CD4-positive, alpha-beta T cell (primary cell): ENCODE data around the gene CDK18. TPM values are rescaled to one million over a fixed set of nuclear protein-coding genes. Genes with fewer than 3 reads are reported as not detected.

ENCODE experiments used
- ATAC-seq: fragments of 200-7000 bp; cut with Tn5 transposase; one replicate; pipeline ENCODE4 v1.10.0; 2022; ENCODE audit warnings: mild to moderate bottlenecking; ENCODE audit not compliant: poor library complexity
- CTCF ChIA-PET: fragments of 350-600 bp; sonication (Branson Sonifier 250); formaldehyde crosslinking; loops from one replicate; lab custom pipeline; 2021; ENCODE audit warnings: antibody characterized with exemption, inconsistent platforms; lab: Charles Lee
- POLR2A ChIA-PET: fragments of 350-600 bp; sonication (Branson Sonifier 250); formaldehyde crosslinking; loops from one replicate; lab custom pipeline; 2021; ENCODE audit warnings: antibody characterized with exemption, inconsistent platforms; lab: Charles Lee
- DNase-seq, 14 experiments: peaks; one replicate each; pipeline ENCODE4 v3.0.0-alpha.2; 2013 to 2020; ENCODE audit warnings: mixed read lengths in 2 of 14
- H3K27ac ChIP-seq, 2 donors: one replicate each; pipeline versions ENCODE4 v1.5.1 to v1.7.0; 2013; ENCODE audit warnings: low read length in 2 of 2, low read depth in 1 of 2, mild to moderate bottlenecking in 1 of 2
- H3K27me3 ChIP-seq, 2 experiments: 1 replicate in 1 of 2; 2 replicates in 1 of 2; pipeline versions ENCODE4 v1.6.1 to v1.7.0; 2013; ENCODE audit warnings: low read length in 2 of 2, control low read depth in 1 of 2, mild to moderate bottlenecking in 1 of 2, moderate library complexity in 1 of 2; ENCODE audit not compliant: insufficient read depth in 2 of 2, control insufficient read depth in 1 of 2
- H3K36me3 ChIP-seq: one replicate; pipeline ENCODE4 v1.6.1; 2013; ENCODE audit warnings: low read length, control low read depth; ENCODE audit not compliant: insufficient read depth
- H3K4me1 ChIP-seq: one replicate; pipeline ENCODE4 v1.6.1; 2013; ENCODE audit warnings: low read length, control low read depth; ENCODE audit not compliant: insufficient read depth
- H3K4me3 ChIP-seq: one replicate; pipeline ENCODE4 v1.5.1; 2013; ENCODE audit warnings: mild to moderate bottlenecking, low read length, moderate library complexity
- H3K9me3 ChIP-seq, 2 experiments: 1 replicate in 1 of 2; 2 replicates in 1 of 2; pipeline versions ENCODE4 v1.6.1 to v1.7.0; 2013; ENCODE audit warnings: low read length in 2 of 2, mild to moderate bottlenecking in 2 of 2, control low read depth in 1 of 2, moderate library complexity in 1 of 2; ENCODE audit not compliant: control insufficient read depth in 1 of 2, insufficient read depth in 1 of 2
- H3K27ac Mint-ChIP-seq: one replicate; pipeline ENCODE4 v1.8.0; 2020; ENCODE audit warnings: mixed read lengths
- H3K27me3 Mint-ChIP-seq: one replicate; pipeline ENCODE4 v1.8.0; 2021; ENCODE audit warnings: mixed read lengths
- H3K36me3 Mint-ChIP-seq: one replicate; pipeline ENCODE4 v1.8.0; 2021; ENCODE audit warnings: low read depth, mixed read lengths
- H3K4me1 Mint-ChIP-seq: one replicate; pipeline ENCODE4 v1.8.0; 2021; ENCODE audit warnings: low read depth, mixed read lengths
- H3K4me3 Mint-ChIP-seq: one replicate; pipeline ENCODE4 v1.8.0; 2020; ENCODE audit warnings: mild to moderate bottlenecking, mixed read lengths
- H3K9me3 Mint-ChIP-seq: one replicate; pipeline ENCODE4 v1.8.0; 2020; ENCODE audit warnings: mixed read lengths
- intact Hi-C, 2 experiments: fragments of 100-400 bp; cut with DNase I in 1 of 2; cut with micrococcal nuclease in 1 of 2; formaldehyde crosslinking; loops; one replicate each; pipeline versions ENCODE4 v1.15.1 to v1.9.0; 2023 to 2025; cut with DNase I, micrococcal nuclease
- total RNA-seq, 174 experiments: library from RNA in 2 of 174; stranded (reverse) in 2 of 174; gene quantifications; one replicate each; pipeline ENCODE4 v1.2.3 and lab custom pipeline; 2021 to 2026
- TF ChIP-seq, protein P1 (sequence below): fragments of 200-600 bp; IDR thresholded peaks from one replicate; pipeline ENCODE4 v1.8.0; 2022; ENCODE audit warnings: antibody characterized with exemption, mild to moderate bottlenecking

CDK18 gene
- total RNA-seq, 2 experiments from 2014 or later, result 1.6 to 2.7 TPM

DNA sequence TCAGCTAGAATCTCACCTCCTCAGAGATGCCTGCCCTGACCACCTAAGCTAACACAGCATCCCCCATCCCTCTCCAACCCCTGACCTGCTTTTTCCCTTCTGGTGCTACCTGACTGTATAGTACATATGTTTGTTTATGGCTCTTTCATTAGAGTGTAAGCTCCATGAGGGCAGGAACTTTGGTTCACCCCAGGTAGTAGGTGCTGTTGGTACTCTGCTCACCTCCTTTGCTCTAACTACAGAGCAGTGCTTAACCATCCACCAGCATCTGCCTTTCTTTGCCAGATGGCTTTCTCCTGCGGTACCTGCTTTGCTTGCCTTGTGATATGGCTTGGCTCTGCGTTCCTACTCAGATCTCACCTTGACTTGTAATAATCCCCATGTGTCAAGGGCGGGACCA, 29.9 kb upstream of the CDK18 start:
- ChIA-PET CTCF (no interaction called here), POLR2A (no interaction called here)
- peaks cover 9 to 26% of the 10 kb centered on the region in 2 experiments for H3K27me3 ChIP-seq
- Mint-ChIP-seq H3K27ac (no peak overlapping the region), H3K27me3 (peaks cover 56% of the 10 kb centered on the region), H3K9me3 (peaks cover 10% of the 10 kb centered on the region), H3K4me1 (peaks cover under 1% of the 10 kb centered on the region), H3K36me3 (no peaks in the 10 kb centered on the region), H3K4me3 (no peak overlapping the region)
- H3K36me3 ChIP-seq, result no peaks in the 10 kb centered on the region
- H3K27ac ChIP-seq, result no peak overlapping the region
- H3K4me1 ChIP-seq, result peaks cover 6% of the 10 kb centered on the region
- no peak for ATAC-seq
- H3K9me3 ChIP-seq, result peaks cover 5 to 18% of the 10 kb centered on the region in 2 experiments
- H3K4me3 ChIP-seq, result no peak overlapping the region
- TF ChIP-seq, protein P1, sequence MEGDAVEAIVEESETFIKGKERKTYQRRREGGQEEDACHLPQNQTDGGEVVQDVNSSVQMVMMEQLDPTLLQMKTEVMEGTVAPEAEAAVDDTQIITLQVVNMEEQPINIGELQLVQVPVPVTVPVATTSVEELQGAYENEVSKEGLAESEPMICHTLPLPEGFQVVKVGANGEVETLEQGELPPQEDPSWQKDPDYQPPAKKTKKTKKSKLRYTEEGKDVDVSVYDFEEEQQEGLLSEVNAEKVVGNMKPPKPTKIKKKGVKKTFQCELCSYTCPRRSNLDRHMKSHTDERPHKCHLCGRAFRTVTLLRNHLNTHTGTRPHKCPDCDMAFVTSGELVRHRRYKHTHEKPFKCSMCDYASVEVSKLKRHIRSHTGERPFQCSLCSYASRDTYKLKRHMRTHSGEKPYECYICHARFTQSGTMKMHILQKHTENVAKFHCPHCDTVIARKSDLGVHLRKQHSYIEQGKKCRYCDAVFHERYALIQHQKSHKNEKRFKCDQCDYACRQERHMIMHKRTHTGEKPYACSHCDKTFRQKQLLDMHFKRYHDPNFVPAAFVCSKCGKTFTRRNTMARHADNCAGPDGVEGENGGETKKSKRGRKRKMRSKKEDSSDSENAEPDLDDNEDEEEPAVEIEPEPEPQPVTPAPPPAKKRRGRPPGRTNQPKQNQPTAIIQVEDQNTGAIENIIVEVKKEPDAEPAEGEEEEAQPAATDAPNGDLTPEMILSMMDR, result no peak
- intact Hi-C loops, result no loop called here
- no peak for DNase-seq

DNA sequence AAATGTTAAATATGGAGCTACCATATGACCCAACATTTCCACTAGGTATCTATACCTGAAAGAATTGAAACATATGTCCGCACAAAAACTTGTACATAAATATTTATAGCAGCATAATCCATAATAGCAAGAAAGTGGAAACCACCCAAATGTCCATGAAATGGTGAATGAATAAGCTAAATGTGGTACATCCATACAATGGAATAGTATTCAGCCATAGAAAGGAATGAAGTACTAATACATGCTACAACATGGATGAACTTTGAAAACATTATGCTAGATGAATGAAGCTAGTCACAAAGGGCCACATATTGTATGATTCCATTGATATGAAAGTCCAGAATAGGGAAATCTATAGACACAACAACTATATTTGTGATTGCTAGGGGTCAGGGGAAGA, 28.6 kb upstream of the CDK18 start:
- H3K36me3 Mint-ChIP-seq, result no peaks in the 10 kb centered on the region
- TF ChIP-seq, protein P1, result no peak

DNA sequence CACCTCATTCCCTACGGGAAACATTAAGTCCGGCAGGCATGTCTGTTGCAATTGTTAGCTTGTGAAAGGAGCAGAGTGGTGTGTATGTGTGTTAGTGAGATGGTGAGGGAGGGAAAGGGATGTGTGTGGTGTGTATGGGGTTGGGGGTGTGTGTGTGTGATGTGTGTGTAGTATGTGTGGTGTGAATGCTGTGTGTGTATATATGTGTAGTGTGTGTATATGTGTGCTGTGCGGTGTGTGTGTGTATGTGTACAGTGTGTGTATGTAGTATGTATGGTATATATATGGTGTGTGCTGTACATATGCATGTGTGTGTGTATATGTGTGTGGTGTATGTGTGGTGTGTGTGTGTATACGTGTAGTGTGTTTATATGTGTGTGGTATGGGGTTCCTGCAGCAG, 27.8 kb upstream of the CDK18 start:
- H3K4me3 Mint-ChIP-seq, result no peak overlapping the region
- intact Hi-C loops, result no loop called here

More for the DNA sequence above, 28.6 kb upstream of the CDK18 start:
- Histone ChIP-seq H3K4me3 (no peak overlapping the region), H3K27me3 (peaks cover 9 to 22% of the 10 kb centered on the region in 2 experiments), H3K27ac (no peak overlapping the region), H3K4me1 (peaks cover 18% of the 10 kb centered on the region), H3K9me3 (peaks cover 5 to 18% of the 10 kb centered on the region in 2 experiments), H3K36me3 (no peaks in the 10 kb centered on the region)
- Mint-ChIP-seq H3K27ac (no peak overlapping the region), H3K4me3 (no peak overlapping the region), H3K27me3 (peaks cover 65% of the 10 kb centered on the region), H3K4me1 (peaks cover 10% of the 10 kb centered on the region), H3K9me3 (peaks cover 10% of the 10 kb centered on the region)
- DNase-seq (no peak), ATAC-seq (no peak)
- intact Hi-C loops, result no loop called here
- ChIA-PET CTCF (interaction anchor here (1.0 to 2.0 kb wide), 2 partner anchors 10 to 202 kb away, joined by 3 to 8 read pairs; no protein-coding TSS in a partner anchor), POLR2A (no interaction called here)

More for the DNA sequence above, 27.8 kb upstream of the CDK18 start:
- TF ChIP-seq, protein P1, result no peak
- H3K27ac Mint-ChIP-seq, result no peak overlapping the region
- ATAC-seq, result no peak
- POLR2A ChIA-PET, result no interaction called here
- H3K27me3 Mint-ChIP-seq, result peaks cover 69% of the 10 kb centered on the region
- Histone ChIP-seq H3K4me3 (no peak overlapping the region), H3K4me1 (peaks cover 26% of the 10 kb centered on the region), H3K27me3 (peaks cover 14 to 22% of the 10 kb centered on the region in 2 experiments), H3K27ac (no peak overlapping the region), H3K36me3 (no peaks in the 10 kb centered on the region), H3K9me3 (peaks cover 5 to 18% of the 10 kb centered on the region in 2 experiments)
- CTCF ChIA-PET, result interaction anchor here (2.0 kb wide), 1 partner anchor 9 kb away, joined by 8 read pairs; no protein-coding TSS in a partner anchor
- H3K4me1 Mint-ChIP-seq, result peaks cover 17% of the 10 kb centered on the region
- peaks cover 10% of the 10 kb centered on the region for H3K9me3 Mint-ChIP-seq
- no peak for DNase-seq
- no peaks in the 10 kb centered on the region for H3K36me3 Mint-ChIP-seq
